ENCODE results near the gene NTMT1.

- no peak for TF ChIP-seq CTCF (IDR thresholded peaks at IDR 0.05)
- TF ChIP-seq POLR2A (IDR thresholded peaks at IDR 0.05), result no peak
Measured at GRCh38 chr9:129614932-129615331, 11.0 kb upstream of the NTMT1 start.
